ENCODE results near the gene NPTX1.

DNA sequence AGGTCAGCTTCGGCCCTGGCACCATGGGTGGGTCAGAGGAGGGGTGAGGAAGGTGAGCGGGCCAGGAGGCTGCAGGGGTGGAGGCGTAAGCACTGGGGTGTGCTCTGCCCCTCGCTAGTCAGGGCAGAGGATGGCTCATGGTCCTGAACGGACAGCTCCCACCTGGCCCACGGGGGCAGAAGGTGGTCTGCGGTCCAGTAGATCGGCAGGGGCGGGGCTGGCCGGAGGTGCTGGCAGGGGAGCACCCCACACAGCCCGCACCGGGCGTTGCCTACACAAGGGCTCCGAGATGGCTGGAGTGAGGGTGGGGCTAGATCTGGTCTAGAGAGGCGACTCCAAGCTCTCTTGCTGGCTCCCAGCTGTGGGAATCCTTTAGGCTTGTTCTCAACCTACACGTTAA lies 8.2 kb downstream of the NPTX1 start:
- TF ChIP-seq EP300 (conservative IDR thresholded peaks at IDR 0.05; ENCODE audit: poor library complexity, severe bottlenecking) (no peak), RAD21 (conservative IDR thresholded peaks at IDR 0.05) (no peak), POLR2AphosphoS5 (IDR thresholded peaks at IDR 0.05) (no peak), EZH2 (IDR thresholded peaks at IDR 0.05; ENCODE audit: borderline replicate concordance, insufficient read depth, low read length, poor library complexity, severe bottlenecking) (no peak), MXI1 (conservative IDR thresholded peaks at IDR 0.05; ENCODE audit: poor library complexity, severe bottlenecking) (no peak), SMC3 (conservative IDR thresholded peaks at IDR 0.05; ENCODE audit: poor library complexity) (no peak), TAF1 (IDR thresholded peaks at IDR 0.05; ENCODE audit: low read depth) (no peak)
- TF ChIP-seq, protein P1, sequence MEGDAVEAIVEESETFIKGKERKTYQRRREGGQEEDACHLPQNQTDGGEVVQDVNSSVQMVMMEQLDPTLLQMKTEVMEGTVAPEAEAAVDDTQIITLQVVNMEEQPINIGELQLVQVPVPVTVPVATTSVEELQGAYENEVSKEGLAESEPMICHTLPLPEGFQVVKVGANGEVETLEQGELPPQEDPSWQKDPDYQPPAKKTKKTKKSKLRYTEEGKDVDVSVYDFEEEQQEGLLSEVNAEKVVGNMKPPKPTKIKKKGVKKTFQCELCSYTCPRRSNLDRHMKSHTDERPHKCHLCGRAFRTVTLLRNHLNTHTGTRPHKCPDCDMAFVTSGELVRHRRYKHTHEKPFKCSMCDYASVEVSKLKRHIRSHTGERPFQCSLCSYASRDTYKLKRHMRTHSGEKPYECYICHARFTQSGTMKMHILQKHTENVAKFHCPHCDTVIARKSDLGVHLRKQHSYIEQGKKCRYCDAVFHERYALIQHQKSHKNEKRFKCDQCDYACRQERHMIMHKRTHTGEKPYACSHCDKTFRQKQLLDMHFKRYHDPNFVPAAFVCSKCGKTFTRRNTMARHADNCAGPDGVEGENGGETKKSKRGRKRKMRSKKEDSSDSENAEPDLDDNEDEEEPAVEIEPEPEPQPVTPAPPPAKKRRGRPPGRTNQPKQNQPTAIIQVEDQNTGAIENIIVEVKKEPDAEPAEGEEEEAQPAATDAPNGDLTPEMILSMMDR (IDR thresholded peaks at IDR 0.05; ENCODE audit: poor library complexity, severe bottlenecking): no peak
- TF ChIP-seq, protein P2, sequence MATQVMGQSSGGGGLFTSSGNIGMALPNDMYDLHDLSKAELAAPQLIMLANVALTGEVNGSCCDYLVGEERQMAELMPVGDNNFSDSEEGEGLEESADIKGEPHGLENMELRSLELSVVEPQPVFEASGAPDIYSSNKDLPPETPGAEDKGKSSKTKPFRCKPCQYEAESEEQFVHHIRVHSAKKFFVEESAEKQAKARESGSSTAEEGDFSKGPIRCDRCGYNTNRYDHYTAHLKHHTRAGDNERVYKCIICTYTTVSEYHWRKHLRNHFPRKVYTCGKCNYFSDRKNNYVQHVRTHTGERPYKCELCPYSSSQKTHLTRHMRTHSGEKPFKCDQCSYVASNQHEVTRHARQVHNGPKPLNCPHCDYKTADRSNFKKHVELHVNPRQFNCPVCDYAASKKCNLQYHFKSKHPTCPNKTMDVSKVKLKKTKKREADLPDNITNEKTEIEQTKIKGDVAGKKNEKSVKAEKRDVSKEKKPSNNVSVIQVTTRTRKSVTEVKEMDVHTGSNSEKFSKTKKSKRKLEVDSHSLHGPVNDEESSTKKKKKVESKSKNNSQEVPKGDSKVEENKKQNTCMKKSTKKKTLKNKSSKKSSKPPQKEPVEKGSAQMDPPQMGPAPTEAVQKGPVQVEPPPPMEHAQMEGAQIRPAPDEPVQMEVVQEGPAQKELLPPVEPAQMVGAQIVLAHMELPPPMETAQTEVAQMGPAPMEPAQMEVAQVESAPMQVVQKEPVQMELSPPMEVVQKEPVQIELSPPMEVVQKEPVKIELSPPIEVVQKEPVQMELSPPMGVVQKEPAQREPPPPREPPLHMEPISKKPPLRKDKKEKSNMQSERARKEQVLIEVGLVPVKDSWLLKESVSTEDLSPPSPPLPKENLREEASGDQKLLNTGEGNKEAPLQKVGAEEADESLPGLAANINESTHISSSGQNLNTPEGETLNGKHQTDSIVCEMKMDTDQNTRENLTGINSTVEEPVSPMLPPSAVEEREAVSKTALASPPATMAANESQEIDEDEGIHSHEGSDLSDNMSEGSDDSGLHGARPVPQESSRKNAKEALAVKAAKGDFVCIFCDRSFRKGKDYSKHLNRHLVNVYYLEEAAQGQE (IDR thresholded peaks at IDR 0.05; ENCODE audit: borderline replicate concordance): no peak

Data from neural cell (in vitro differentiated cells).